HL-60/S4 (cell line): ENCODE results near the gene DAZL.

Experiments used
- in situ Hi-C: fragments of 300-500 bp; cut with MboI; formaldehyde crosslinking; loops from 2 replicates; pipeline ENCODE4 v1.14.3; 2022; ENCODE audit warnings: low sequenced_read_pairs

The DAZL gene

DNA sequence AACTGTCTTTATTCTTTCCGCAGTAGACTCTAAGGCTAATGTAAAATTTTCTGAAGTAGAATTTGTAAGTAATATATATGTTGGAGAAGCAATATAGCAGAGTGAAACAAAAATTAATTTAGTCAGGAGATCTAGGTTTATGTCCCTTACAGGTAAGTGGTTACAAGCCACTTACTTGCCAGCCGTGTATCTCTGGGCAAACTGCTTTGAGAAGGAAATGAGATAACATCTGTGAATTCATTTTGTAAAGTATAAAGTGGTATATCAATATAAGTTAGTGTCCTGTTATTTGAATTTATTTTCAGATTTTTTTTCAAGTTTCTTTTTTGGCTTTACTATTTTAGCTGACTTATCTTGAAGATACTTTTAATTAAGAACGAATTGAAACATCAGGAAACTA lies 5.5 kb downstream of the DAZL start:
- in situ Hi-C loops: loop anchor here (10.0 to 25.0 kb wide), 3 partner anchors 635 to 1238 kb away; no protein-coding TSS in a partner anchor

DNA sequence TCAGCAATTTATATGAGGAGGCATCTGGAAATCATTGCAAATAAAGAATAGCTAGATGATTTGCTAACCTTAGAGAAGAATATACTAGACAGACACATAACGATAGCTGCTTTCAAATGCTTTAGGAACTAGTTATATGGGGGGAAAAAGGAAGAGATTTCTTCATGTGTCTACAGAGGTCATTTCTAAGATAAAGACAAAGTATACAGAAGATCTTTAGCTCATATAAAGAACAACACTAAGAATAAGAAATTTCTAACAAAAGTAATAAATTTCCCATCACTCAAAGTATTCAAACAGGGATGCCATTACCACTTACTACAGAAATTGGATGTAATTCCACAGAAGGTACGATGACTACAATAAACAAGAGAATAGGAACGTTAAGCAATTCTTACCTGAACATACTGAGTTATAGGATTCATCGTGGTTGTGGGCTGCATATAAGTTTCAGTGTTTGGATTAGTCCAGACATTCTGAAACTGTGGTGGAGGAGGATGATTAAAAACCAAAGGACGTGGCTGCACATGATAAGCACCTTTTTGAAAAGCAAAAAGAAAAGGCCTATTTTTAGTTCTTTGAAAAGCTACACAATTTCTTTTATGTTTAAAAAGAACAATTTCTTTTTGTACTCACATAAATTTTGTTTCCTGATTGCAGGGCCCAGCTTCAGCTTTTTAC lies 8.7 kb downstream of the DAZL start:
- in situ Hi-C loops: no loop called here

DNA sequence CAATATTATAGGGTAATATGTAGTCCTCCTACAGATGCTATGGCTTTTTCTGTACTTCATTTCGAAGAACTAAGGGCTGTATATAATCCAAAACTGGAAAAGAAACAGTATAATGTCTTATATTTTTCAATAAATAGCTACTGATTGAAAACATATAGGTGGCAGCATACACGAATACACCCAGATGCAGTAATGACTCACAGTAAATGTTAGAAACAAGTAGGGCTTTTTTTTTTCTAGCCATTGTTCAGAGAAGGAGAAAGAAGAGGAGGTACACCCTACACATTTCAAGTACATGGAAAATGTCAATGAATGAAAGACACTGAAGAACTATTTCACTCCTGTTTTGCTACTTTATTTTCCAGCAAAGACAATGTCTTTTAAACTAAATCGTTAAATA lies 9.4 kb downstream of the DAZL start:
- in situ Hi-C loops: no loop called here

DNA sequence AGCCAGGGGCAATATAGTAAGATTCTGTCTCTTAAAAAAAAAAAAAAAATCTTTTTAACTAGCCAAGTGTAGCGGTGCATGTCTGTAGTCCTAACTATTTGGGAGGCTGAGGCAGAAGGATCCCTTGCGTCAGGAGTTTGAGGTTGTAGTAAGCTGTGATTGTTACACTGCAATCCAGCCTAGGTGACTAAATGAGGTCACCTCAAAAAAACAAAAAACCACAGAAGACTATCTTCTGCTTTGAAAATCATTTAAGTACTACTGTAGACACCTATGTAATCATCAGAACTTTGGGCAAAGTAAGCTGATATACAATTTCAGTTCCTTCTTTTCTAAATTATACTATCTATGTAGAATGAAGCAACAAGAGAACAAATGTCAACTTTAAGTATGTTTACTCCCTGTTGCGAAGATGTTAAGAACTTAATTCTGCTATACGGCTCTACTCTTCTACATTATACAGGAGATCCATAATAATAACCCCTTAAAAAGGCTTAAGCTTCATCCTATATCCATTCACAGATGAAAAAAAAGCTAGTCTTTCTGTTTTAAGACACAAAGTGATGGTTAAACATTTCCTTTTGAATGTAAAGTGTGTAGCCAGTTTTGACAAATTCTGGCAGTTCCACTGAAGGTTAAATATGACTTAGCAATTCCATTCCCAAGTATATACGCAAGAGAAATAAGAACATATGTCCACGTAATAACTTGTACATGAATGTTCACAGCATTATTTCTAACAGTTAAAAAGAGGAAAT lies 15.2 kb downstream of the DAZL start:
- in situ Hi-C loops: no loop called here

DNA sequence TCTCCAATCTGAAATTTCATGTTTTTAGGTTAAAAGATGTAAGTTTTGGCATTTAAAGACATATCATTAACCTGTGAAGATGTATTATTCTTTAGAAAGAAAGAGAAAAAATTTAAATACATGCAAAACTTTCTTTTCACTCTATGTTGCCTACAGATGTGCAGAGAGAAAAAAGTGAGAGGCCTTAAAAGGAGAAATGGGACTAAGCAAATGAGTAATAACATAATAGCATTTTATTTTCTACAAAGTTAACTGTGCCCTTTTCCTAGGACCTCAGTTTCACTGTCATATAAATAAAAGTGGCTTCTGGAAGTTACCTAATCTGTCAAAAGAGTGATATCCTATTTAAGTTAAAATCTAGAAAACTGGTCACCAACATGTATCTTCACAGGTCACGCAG lies 16.1 kb downstream of the DAZL start:
- in situ Hi-C loops: no loop called here

DNA sequence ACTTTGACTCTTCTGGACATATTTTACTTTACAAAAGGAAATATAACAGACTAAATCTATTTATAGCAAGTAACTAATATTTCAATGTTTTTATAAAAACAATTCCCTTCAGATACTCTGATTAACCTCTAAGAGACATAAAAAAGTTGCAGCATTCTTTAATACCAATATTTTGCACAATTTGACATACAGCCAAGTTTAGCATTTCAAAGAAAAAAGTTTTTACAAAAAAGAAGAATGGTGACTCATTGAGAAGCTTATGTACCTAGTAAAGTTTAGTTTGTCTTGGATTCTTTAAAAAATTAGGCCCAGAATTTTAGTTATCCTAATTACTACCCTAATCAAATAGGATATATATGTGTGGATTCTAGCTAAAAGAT lies 17.6 kb downstream of the DAZL start:
- in situ Hi-C loops: no loop called here

DNA sequence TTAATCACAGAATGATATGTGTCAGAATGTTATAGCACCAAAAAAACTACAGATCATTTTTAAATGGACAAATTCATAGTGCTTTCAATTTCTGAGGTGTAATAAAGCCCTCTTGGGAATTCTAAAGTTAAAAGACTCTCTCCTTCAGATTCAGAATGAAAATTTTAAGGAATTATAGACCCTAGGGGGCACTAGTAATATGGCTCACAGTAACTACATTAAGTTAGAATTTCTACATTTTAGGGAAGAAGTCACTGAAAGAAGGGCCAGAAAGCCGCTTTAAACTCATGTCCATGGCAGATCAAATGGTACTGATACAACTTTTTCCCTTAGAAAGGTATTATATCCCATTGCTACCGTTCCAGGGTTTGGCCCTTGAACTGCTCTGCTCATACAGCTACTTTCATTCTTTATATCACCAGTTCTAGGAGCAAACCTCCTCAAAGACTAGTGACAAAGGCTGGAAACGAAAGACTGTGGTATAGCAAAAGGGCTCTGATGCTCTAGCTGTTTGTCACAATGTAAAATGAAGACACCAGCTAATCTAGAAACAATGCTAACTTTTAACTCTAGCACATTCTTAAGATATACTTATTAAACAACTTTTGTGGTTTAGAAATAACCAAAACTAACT lies 18.1 kb downstream of the DAZL start:
- in situ Hi-C loops: no loop called here

DNA sequence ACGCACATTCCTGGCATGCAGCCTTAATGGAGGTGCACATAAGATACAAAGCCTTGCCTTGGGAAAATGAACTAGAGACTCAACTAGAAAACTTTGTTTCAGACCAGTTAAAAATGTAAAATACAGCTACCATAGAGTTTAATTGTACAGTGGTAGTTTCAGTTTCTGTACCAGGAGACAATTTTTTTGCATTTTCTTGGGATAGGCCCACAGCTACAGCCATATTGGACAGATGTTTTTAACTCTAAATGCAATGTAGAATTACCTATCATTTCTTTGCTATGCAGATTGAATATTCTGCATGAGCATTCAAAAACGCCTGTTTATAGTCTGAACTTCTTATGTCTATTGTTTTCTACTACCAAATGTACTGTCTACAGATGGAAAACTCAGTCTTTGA lies 20.3 kb downstream of the DAZL start:
- in situ Hi-C loops: no loop called here

DNA sequence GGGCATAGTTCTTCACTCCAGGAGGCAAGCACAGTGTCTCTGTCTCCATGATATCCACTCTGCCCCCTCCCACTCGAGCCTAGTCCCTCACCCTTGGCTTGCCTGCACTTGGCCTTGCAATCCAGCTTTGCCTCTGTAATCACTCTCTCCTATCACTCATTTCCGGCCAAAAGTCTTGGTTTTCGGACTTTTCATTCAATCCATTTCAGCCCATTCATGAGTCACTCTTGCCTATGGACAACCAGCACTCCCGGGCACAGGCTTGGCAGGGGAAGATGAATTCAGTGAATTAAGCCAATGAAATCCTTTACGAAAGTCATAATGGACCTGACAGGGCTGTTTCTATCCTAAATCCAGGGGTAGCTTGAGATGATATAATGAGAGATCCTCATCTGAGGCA lies 21.7 kb downstream of the DAZL start:
- in situ Hi-C loops: no loop called here

DNA sequence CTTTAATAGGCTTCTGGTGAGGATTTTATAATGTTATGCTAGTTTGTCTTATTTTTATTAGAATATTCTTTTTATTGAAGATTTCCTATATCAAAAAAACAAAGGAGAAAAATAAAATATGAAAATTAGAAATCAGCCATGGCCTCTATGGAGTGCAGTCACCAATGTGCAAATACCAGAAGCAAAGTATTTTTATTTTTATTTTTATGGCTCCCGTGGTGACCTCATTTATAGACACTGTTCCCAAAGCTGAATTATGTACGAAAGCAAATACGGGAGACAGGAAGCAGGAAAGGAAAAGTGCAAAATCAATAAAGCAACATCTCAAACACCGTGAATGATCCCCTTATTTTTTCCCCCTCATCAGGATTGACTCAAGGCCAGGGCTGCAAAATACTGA lies 35.1 kb downstream of the DAZL start:
- in situ Hi-C loops: no loop called here

DNA sequence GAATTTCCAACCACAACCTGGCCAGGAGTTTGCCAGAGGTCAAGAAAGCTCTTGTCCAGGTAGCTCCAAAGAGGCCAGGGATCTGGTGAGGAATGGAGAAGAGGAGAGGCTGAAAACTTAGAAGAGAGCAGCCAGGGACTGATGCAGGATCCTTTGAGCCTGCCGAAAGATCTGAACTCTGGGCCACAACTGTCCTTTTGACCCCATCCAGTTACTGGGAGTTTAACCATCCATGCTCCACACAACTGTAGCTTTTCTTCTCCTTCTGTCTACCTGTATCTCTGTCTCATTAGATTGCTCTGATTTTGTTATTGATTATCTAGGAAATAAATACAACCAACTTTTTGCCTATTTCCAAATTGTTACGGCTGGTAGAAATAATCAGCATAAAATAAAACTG lies 36.7 kb downstream of the DAZL start:
- in situ Hi-C loops: no loop called here

DNA sequence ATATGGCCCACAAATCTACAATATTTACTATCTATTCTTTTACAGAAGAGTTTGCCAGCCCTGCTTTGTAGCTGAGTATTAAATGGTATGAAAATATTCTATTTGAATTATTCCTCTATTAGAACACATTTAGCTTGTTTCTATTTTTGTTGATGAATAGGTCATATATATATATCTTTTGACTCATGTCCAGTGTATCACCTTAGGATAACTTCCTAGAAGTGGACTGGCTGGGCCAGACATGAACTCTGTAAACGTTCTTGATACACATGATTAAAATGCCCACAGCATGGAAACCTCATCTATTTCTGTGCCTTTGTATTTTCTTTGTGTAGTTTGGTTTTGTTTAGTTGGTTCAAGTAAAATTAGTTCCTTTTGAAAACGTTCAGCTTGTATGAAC lies 37.1 kb downstream of the DAZL start:
- in situ Hi-C loops: no loop called here

DNA sequence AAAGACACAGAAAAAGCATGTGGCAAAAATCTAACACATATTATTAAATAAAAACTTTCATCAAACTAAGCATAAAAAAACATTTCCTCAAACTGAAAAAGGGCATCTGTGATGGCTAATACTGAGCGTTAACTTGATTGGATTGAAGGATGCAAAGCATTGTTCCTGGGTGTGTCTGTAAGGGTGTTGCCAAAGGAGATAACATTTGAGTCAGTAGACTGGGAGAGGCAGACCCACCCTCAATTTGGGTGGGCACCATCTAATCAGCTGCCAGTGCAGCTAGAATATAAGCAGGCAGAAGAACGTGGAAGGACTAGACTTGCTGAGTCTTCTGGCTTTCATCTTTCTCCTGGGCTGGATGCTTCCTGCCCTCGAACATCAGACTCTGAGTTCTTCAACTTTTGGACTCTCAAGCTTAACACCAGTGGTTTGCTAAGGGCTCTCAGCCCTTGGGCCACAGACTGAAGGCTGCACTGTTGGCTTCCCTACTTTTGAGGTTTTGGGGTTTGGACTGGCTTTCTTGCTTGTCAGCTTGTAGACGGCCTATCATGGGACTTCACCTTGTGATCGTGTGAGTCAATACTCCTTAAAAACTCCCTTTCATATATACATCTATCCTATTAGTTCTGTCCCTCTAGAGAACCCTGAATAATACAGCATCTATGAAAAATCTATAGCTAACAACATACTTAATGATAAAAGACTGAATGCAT lies 45.4 kb downstream of the DAZL start:
- in situ Hi-C loops: loop anchor here (10.0 kb wide), 1 partner anchor 285 kb away; no protein-coding TSS in a partner anchor

DNA sequence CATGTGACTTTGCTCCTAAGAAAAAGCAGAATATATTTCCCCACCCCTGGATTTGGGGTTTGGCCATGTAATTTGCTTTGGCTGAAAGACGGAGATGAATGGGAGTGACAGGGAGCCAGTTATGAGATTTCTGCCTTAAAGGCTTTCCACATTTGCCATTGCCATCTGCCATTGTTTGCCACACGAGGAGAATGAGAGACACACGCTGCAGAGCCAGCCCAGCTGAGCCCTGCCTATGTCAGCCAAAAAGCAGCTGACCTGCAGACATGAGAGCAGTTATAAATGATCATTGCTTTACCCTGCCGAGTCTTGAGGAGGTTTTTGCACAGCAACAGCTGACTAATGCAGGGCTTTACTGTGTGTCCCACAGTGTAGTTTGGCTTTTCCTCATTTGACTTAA lies 51.1 kb downstream of the DAZL start:
- in situ Hi-C loops: loop anchor here (10.0 kb wide), 1 partner anchor 279 kb away; no protein-coding TSS in a partner anchor

DNA sequence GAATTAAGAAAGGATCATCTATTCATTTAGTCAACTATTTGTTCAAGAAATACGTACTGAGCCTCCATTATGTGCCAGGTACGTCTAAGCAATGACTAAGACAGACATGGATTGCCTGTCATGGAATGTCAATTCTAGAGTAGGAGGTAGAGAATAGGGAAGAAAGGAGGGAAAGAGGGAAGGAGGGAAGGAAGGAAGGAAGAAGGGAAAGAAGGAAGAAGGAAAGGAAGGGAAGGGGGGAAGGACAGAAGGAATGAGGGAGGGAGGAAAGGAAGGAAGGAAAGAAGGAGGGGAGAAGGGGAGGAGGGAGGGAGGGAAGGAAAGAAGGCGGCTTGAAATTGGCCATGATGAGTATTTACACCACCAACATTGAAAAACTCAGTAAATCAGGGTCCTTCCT lies 52.5 kb downstream of the DAZL start:
- in situ Hi-C loops: loop anchor here (10.0 kb wide), 1 partner anchor 278 kb away; no protein-coding TSS in a partner anchor

DNA sequence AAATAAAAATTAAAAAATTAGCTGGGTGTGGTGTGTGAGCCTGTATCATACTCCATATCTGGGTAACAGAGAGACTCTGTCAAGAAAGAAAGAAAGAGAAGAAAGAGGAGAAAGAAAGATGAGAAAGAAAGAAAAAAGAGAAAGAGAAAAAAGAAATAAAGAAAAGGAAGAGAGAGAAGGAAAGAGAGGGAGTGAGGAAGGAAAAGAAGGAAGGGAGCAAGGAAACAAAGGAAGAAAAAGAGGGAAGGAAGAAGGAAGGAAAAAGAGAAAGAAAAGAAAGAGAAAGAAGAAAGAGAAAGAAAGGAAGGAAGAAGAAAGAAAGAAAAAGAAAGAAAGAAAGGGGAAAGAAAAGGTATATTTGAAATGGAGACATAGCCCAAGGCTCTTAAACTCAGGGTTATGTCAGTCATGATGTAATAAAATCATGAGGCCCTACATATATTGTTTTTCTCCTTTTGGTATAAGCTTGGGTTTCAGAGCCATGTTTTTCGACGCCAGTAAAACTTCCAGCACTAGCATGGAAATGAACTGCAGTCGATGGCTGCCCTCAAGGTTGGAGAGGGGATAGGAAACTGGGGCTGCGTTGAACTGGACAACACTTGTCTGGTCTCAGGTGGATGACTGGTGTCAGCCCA lies 53.8 kb downstream of the DAZL start:
- in situ Hi-C loops: loop anchor here (10.0 kb wide), 1 partner anchor 277 kb away; no protein-coding TSS in a partner anchor

DNA sequence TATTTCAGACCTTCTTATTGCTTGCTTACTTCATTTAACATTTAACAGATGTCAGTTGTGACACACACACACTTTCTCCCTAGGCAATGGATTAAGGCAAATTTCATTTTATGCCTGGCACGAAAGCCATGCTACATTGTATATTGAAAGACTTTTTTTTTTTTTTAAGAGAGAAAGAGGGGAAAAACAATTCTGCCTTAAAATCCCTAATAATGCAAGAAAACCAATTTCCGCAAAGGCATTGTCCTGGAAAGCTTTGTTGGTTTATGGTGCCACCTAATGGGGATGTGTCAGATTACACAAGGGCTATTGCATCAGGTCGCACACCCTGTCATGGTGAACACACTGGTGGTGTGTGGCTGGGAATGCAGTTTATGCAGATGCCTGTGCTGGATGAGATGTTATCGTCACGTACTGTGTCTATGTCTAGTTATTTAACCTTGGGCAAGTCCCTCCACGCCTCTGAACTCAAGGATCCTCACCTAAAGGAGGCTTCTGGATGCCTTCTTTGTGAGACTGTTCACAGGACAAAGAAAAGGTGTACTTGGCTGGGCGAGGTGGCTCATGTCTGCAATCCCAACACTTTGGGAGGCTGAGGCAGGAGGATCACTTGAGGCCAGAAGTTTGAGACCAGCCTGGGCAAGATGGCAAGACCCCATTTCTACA lies 54.4 kb downstream of the DAZL start:
- in situ Hi-C loops: loop anchor here (10.0 kb wide), 1 partner anchor 276 kb away; no protein-coding TSS in a partner anchor

DNA sequence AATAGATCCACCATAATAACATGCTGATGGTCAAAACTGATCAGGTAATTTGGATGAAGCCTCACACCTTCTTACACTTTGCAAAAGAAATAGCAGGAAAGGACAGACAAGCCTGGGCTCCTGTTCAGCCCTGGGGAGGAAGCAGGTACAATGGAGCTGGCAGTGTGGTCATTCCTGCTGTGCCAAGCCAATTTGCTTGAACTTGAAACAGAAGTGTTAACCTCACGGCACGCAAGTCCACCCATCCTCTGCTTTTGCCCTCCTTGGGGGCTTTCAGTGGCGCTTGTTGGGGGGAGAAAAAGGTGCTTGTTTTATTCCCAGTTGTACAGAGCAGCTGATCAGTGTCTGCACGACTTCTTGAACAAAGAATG lies 54.9 kb downstream of the DAZL start:
- in situ Hi-C loops: loop anchor here (10.0 kb wide), 1 partner anchor 275 kb away; no protein-coding TSS in a partner anchor

DNA sequence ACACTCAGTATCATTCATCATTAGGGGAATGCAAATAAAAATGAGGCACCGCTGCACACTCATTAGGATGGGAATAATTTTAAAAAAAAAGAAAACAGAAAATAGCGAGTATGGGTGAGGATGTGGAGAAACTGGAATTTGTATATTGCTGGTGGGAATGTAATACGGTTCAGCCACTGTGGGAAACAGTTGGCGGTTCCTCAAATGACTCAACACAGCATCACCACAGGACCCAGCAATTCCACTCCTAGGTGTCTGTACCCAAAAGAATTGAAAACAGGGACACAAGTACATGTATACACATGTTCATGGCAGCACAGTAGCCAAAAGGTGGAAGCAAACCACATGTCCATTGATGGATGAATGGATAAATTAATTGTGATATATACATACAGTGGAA lies 56.5 kb downstream of the DAZL start:
- in situ Hi-C loops: no loop called here
